C4-2B (cell line): ENCODE results near the gene IWS1.

Experiments used
- ZFX ChIP-seq: fragments of 450-650 bp; IDR thresholded peaks from 2 replicates; pipeline ENCODE4 v1.6.1; 2017
- TF ChIP-seq, protein P1 (sequence below): fragments of 450-650 bp; conservative IDR thresholded peaks from 2 replicates; pipeline ENCODE4 v1.5.1; 2017; ENCODE audit warnings: mild to moderate bottlenecking

- TF ChIP-seq, protein P1, sequence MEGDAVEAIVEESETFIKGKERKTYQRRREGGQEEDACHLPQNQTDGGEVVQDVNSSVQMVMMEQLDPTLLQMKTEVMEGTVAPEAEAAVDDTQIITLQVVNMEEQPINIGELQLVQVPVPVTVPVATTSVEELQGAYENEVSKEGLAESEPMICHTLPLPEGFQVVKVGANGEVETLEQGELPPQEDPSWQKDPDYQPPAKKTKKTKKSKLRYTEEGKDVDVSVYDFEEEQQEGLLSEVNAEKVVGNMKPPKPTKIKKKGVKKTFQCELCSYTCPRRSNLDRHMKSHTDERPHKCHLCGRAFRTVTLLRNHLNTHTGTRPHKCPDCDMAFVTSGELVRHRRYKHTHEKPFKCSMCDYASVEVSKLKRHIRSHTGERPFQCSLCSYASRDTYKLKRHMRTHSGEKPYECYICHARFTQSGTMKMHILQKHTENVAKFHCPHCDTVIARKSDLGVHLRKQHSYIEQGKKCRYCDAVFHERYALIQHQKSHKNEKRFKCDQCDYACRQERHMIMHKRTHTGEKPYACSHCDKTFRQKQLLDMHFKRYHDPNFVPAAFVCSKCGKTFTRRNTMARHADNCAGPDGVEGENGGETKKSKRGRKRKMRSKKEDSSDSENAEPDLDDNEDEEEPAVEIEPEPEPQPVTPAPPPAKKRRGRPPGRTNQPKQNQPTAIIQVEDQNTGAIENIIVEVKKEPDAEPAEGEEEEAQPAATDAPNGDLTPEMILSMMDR, result no peak
- TF ChIP-seq ZFX, result no peak
Observed at GRCh38 chr2:127536707-127537541, 10.6 kb upstream of the IWS1 start.
